GM06990 (cell line): ENCODE results near the gene SAXO1.

Source experiments
- DNase-seq: peaks from one replicate; pipeline ENCODE4 v3.0.0-alpha.2; 2011; ENCODE audit not compliant: insufficient read length; ENCODE audit errors: extremely low read depth
- H3K27me3 ChIP-seq: replicated peaks from 2 replicates; pipeline ENCODE4 v1.6.0; 2011; ENCODE audit warnings: low read length; ENCODE audit not compliant: control insufficient read depth, insufficient read depth
- H3K36me3 ChIP-seq: 2 replicates; pipeline ENCODE4 v1.5.1; 2011; ENCODE audit warnings: low read length; ENCODE audit not compliant: control insufficient read depth, insufficient read depth
- H3K4me3 ChIP-seq: replicated peaks from 2 replicates; pipeline ENCODE4 v1.5.1; 2011; ENCODE audit warnings: low read depth, mild to moderate bottlenecking, control low read depth, low read length
- CTCF ChIP-seq: IDR thresholded peaks from 2 replicates; pipeline ENCODE4 v1.5.1; 2011; ENCODE audit warnings: low read length, control low read depth, mild to moderate bottlenecking, inconsistent platforms; ENCODE audit not compliant: insufficient read depth, poor library complexity, severe bottlenecking

Gene SAXO1

GRCh38 chr9:18909140-18910018 is 123.6 kb downstream of the SAXO1 start:
- Histone ChIP-seq H3K36me3 (no peaks in the 10 kb centered on the region), H3K27me3 (peaks cover 4% of the 10 kb centered on the region), H3K4me3 (no peak overlapping the region)
- no peak for TF ChIP-seq CTCF
- no peak for DNase-seq

DNA sequence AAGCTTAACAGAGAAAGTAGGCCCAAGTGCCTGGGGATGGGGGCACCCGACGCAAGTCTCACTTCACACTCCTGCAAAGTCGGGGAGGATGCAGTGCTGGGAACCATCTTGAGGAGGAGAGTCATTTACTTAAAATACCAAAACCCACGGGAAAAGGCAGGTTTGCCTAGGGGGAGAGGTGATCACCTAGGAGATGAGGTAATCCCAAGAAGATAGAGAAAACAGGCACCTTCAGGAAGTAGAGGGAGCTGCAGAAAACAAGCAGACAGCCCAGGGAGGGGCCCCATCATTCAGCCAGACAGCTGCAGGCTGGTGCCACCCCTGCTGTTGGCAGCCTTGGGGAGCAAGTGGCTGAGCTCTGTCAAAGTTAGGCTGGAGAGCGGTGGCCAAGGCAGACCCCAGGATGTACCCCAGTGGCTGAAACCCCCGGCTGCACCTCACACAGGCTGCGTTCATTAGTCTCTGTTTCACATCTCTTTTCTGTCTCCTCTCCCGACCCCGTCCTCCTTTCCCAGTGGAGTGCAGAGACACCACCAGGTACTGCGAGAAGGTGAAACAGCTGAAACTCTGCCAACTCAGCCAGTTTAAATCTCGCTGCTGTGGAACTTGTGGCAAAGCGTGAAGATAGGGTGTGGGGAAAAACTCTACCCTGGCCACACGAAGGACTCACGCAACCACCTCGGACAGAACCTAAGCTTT is 124.9 kb downstream of the SAXO1 start:
- H3K36me3 ChIP-seq = no peaks in the 10 kb centered on the region
- peaks cover 4% of the 10 kb centered on the region for H3K27me3 ChIP-seq
- H3K4me3 ChIP-seq = no peak overlapping the region
- no peak for TF ChIP-seq CTCF
- DNase-seq = no peak

- Histone ChIP-seq H3K27me3 (peaks cover 4% of the 10 kb centered on the region), H3K36me3 (no peaks in the 10 kb centered on the region), H3K4me3 (no peak overlapping the region)
- DNase-seq = no peak
- no peak for TF ChIP-seq CTCF
These were observed 126.2 kb downstream of the SAXO1 start for GRCh38 chr9:18906656-18907395.

- Histone ChIP-seq H3K4me3 (no peak overlapping the region), H3K27me3 (peaks cover 4% of the 10 kb centered on the region), H3K36me3 (no peaks in the 10 kb centered on the region)
- DNase-seq = no peak
- TF ChIP-seq CTCF = no peak
These were observed 127.0 kb downstream of the SAXO1 start for GRCh38 chr9:18905883-18906629.

GRCh38 chr9:18905028-18905882 is 127.8 kb downstream of the SAXO1 start:
- H3K4me3 ChIP-seq = no peak overlapping the region

More at GRCh38 chr9:18905028-18905882, 127.8 kb downstream of the SAXO1 start:
- peaks cover 4% of the 10 kb centered on the region for H3K27me3 ChIP-seq
- H3K36me3 ChIP-seq = no peaks in the 10 kb centered on the region
- no peak for DNase-seq
- TF ChIP-seq CTCF = no peak
